AG09319 (cell line): ENCODE results near the gene MX1.
A peak's percentile ranks its signal among the peaks of the same experiment; 100 is the strongest.

Experiments
- DNase-seq: peaks from one replicate; pipeline ENCODE4 v3.0.0-alpha.2; 2010; ENCODE audit warnings: low read depth; ENCODE audit errors: extremely low read depth
- CTCF ChIP-seq: IDR thresholded peaks from 2 replicates; pipeline ENCODE4 v1.5.1; 2011; ENCODE audit warnings: low read depth, mild to moderate bottlenecking, inconsistent platforms, low read length, moderate library complexity

MX1 gene

GRCh38 chr21:41425954-41426675 lies at the start of gene MX1:
MX1 (plus strand) TSS chr21:41426239; CDS start chr21:41432071, 5,832 bp downstream.
- DNase-seq = peak; percentile 12
- no peak for TF ChIP-seq CTCF

GRCh38 chr21:41377715-41378114 lies 48.3 kb upstream of the MX1 start:
- no peak for TF ChIP-seq CTCF
- no peak for DNase-seq

- DNase-seq = no peak
- TF ChIP-seq CTCF = no peak
Observed at GRCh38 chr21:41378849-41379248, 47.2 kb upstream of the MX1 start.

- no peak for TF ChIP-seq CTCF
Observed at GRCh38 chr21:41379901-41380300, 46.1 kb upstream of the MX1 start.

GRCh38 chr21:41381731-41382130 lies 44.3 kb upstream of the MX1 start:
- DNase-seq = no peak
- TF ChIP-seq CTCF = no peak

More at GRCh38 chr21:41379901-41380300, 46.1 kb upstream of the MX1 start:
- no peak for DNase-seq

GRCh38 chr21:41387042-41387819 lies 38.8 kb upstream of the MX1 start:
- TF ChIP-seq CTCF = no peak
- DNase-seq = no peak

GRCh38 chr21:41387824-41388223 lies 38.2 kb upstream of the MX1 start:
- no peak for TF ChIP-seq CTCF
- no peak for DNase-seq
